Keratinocyte (primary cell): Measurements from ENCODE around the gene ARHGAP6.

Experiments used
- CTCF ChIP-seq, 3 experiments: IDR thresholded peaks in 1 of 3; conservative IDR thresholded peaks in 1 of 3; optimal IDR thresholded peaks in 1 of 3; 2 replicates in 2 of 3; 3 replicates in 1 of 3; pipeline versions ENCODE3 to v1.5.1; 2011; ENCODE audit warnings: low read length in 3 of 3, mild to moderate bottlenecking in 3 of 3, moderate library complexity in 2 of 3, control low read depth in 1 of 3, inconsistent platforms in 1 of 3; ENCODE audit not compliant: insufficient read depth in 2 of 3; ENCODE audit errors: extremely low read depth in 1 of 3
- EZH2 ChIP-seq: IDR thresholded peaks from one replicate; pipeline ENCODE4 v1.6.1; 2012; ENCODE audit warnings: inconsistent platforms, mild to moderate bottlenecking, low read length, moderate library complexity

GRCh38 chrX:11371106-11371505 lies 294.6 kb downstream of the ARHGAP6 start:
- TF ChIP-seq CTCF (optimal IDR thresholded peaks at IDR 0.05 in 1 of 3, IDR thresholded peaks at IDR 0.05 in 1 of 3, conservative IDR thresholded peaks at IDR 0.05 in 1 of 3; ENCODE audit: extremely low read depth in 1 of 3, insufficient read depth in 2 of 3, low read length in 3 of 3), result no peak
- no peak for TF ChIP-seq EZH2
